ENCODE results near the gene CHRDL2. TPM values are rescaled to one million over a fixed set of nuclear protein-coding genes. Genes with fewer than 3 reads are reported as not detected.

Gene CHRDL2
- not detected in 2 replicates for total RNA-seq

GRCh38 chr11:74731301-74732094, at the start of gene CHRDL2:
TSS of gene CHRDL2 (minus strand) at chr11:74731426. CDS start at chr11:74730888, 538 bp downstream.

GRCh38 chr11:74748211-74749126, 17.2 kb upstream of the CHRDL2 start, which contains the start of gene RNF169:
TSS of gene RNF169 (plus strand) at chr11:74748849. CDS start at chr11:74748881, 32 bp downstream.

Small RNA genes within 50 kb of the gene (small RNA-seq; reads per million reads assigned to genes)
- not detected for gene MIR4696
- gene RANP3, result not detected
- not detected for gene RN7SKP297

Other genes with a start within 250 kb of the CHRDL2 start
- gene LIPT2, start 237.7 kb downstream of the CHRDL2 start, total RNA-seq, result 2.0 and 3.1 TPM in 2 replicates
- 16.4 and 22.6 TPM in 2 replicates for gene POLD3, start 138.8 kb downstream of the CHRDL2 start, total RNA-seq
- gene RNF169, start 17.4 kb upstream of the CHRDL2 start, total RNA-seq, result 40.7 and 44.9 TPM in 2 replicates
- gene XRRA1, start 217.7 kb upstream of the CHRDL2 start, total RNA-seq, result 9.9 and 17.3 TPM in 2 replicates
- gene SPCS2, start 217.8 kb upstream of the CHRDL2 start, total RNA-seq, result 52.5 and 55.9 TPM in 2 replicates

All from thoracic aorta endothelial cell (primary cell).